BJ (cell line): ENCODE results near the gene NOC2L. TPM values are rescaled to one million over a fixed set of nuclear protein-coding genes. Genes with fewer than 3 reads are reported as not detected.

Source experiments
- CTCF ChIA-PET: fragments of 350-600 bp; formaldehyde crosslinking; extraction: SDS; loops from one replicate; lab custom pipeline; 2021; ENCODE audit warnings: antibody characterized with exemption, inconsistent platforms; lab: Yijun Ruan, JAX
- POLR2A ChIA-PET: fragments of 300-600 bp; sonication (Branson Sonifier 250); formaldehyde crosslinking; extraction: SDS; loops from one replicate; lab custom pipeline; 2021; ENCODE audit warnings: antibody characterized with exemption; lab: Charles Lee
- DNase-seq: peaks from one replicate; pipeline ENCODE4 v3.0.0-alpha.2; 2011; ENCODE audit warnings: low read depth
- H3K27me3 ChIP-seq: 2 replicates; pipeline ENCODE4 v1.6.0; 2011; ENCODE audit warnings: low read length; ENCODE audit not compliant: control insufficient read depth, insufficient read depth
- H3K36me3 ChIP-seq: 2 replicates; pipeline ENCODE4 v1.5.1; 2011; ENCODE audit warnings: low read length; ENCODE audit not compliant: control insufficient read depth, insufficient read depth
- H3K4me3 ChIP-seq: 2 replicates; pipeline ENCODE4 v1.5.1; 2011; ENCODE audit warnings: low read depth, mild to moderate bottlenecking, control low read depth, low read length
- polyA plus RNA-seq: library from polyadenylated mRNA; depleted of rRNA; stranded (reverse); fragments of >200 nt; gene quantifications from 2 replicates; pipeline ENCODE4 v1.2.3, GENCODE V29; 2011
- TF ChIP-seq, protein P1 (sequence below): IDR thresholded peaks from 2 replicates; pipeline ENCODE4 v1.5.1; 2011; ENCODE audit warnings: low read depth, mild to moderate bottlenecking, control low read depth, inconsistent platforms, low read length, moderate library complexity; ENCODE audit not compliant: insufficient read depth

NOC2L gene
- polyA plus RNA-seq, 1 experiment, result 49.7 TPM

DNA sequence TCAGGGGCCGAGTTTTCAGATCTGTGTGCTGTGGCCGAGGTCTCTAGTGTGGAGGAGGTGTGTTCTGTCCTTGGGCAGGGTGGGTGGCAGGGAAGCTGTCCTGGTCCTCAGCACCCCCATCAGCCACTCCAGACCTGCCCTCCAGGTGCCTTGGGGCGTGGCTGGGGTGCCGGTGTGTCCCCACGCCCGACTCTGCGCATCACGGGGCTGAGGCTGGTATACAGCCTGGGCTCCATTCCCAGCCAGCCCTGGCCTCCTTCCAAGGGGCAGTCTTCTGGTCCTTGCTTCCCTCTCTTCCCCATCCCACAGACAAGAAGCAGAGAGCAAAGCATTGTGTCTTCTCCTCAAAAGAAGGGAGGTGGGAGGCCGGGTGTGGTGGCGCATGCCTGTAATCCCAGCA lies 31.3 kb downstream of the NOC2L start:
- Histone ChIP-seq H3K27me3 (no peaks in the 10 kb centered on the region), H3K36me3 (peaks cover 3% of the 10 kb centered on the region), H3K4me3 (no peak overlapping the region)
- TF ChIP-seq, protein P1, sequence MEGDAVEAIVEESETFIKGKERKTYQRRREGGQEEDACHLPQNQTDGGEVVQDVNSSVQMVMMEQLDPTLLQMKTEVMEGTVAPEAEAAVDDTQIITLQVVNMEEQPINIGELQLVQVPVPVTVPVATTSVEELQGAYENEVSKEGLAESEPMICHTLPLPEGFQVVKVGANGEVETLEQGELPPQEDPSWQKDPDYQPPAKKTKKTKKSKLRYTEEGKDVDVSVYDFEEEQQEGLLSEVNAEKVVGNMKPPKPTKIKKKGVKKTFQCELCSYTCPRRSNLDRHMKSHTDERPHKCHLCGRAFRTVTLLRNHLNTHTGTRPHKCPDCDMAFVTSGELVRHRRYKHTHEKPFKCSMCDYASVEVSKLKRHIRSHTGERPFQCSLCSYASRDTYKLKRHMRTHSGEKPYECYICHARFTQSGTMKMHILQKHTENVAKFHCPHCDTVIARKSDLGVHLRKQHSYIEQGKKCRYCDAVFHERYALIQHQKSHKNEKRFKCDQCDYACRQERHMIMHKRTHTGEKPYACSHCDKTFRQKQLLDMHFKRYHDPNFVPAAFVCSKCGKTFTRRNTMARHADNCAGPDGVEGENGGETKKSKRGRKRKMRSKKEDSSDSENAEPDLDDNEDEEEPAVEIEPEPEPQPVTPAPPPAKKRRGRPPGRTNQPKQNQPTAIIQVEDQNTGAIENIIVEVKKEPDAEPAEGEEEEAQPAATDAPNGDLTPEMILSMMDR, result no peak
- ChIA-PET POLR2A (no interaction called here), CTCF (interaction anchor here (1.3 kb wide), 1 partner anchor 23 kb away, joined by 4 read pairs; no protein-coding TSS in a partner anchor)
- DNase-seq, result no peak

DNA sequence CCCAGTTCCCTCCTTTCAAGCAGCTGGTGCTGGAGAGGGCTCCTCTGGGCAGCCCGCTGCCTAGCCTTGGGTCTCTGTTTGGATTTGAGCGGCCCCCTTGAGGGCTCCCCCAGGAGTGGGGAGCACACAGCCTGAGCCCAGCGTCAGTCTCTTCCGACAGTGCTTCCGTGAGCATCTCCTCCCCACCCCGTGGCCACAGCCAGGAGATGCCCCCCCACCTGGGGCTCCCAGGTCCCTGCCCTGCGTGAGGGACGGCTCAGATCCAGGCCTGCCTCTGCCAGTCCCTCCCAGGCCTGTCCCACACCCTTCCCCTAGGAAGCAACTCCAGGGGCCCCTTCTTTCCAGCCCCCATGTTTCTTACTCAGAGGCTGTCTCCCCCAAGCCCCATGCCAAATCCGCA lies 31.8 kb downstream of the NOC2L start:
- CTCF ChIA-PET, result no interaction called here
- POLR2A ChIA-PET, result no interaction called here
- no peak for DNase-seq
- H3K36me3 ChIP-seq, result peaks cover 3% of the 10 kb centered on the region
- no peak overlapping the region for H3K4me3 ChIP-seq
- H3K27me3 ChIP-seq, result no peaks in the 10 kb centered on the region
- TF ChIP-seq, protein P1, result no peak

DNA sequence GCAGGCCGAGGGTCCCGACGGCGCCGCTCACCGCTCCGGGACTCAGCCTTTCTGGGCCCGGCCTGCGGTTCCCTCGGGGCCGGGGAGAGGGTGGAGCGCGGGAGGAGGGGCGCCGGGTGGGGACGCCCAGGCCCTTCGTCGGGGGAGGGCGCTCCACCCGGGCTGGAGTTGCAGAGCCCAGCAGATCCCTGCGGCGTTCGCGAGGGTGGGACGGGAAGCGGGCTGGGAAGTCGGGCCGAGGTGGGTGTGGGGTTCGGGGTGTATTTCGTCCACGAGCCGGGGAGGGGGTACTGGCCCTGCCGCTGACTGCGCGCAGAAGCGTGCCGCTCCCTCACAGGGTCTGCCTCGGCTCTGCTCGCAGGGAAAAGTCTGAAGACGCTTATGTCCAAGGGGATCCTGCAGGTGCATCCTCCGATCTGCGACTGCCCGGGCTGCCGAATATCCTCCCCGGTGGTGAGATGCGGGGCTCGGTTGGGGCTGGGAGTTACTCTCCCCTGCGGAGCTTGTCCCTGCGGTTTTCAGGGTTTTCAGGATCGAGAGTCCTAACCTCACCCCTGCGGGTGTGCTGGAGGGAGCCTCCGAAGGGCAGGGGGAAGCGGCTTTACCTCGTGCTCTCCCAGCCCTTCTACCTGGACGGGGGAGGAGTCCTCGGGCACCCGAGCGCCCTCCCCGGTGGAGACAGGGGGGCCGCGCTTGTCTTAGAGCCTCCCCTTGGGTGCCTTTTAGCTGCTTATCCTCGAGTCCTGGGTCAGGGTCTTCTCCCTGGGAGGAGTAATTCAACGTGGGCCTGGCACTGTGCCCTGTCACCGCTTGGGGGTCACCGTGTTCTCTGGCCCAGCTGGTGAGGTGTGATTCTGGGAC lies 33.3 kb downstream of the NOC2L start:
- ChIA-PET CTCF (interaction anchor here (1.0 to 1.6 kb wide), 2 partner anchors 13 to 50 kb away, joined by 4 read pairs; no protein-coding TSS in a partner anchor), POLR2A (no interaction called here)
- no peak for DNase-seq
- H3K4me3 ChIP-seq, result peak overlapping the region; percentile 61
- no peaks in the 10 kb centered on the region for H3K27me3 ChIP-seq
- TF ChIP-seq, protein P1, result peak; percentile 23; the same call in 1 of the 2 replicates
- peaks cover 3% of the 10 kb centered on the region for H3K36me3 ChIP-seq

DNA sequence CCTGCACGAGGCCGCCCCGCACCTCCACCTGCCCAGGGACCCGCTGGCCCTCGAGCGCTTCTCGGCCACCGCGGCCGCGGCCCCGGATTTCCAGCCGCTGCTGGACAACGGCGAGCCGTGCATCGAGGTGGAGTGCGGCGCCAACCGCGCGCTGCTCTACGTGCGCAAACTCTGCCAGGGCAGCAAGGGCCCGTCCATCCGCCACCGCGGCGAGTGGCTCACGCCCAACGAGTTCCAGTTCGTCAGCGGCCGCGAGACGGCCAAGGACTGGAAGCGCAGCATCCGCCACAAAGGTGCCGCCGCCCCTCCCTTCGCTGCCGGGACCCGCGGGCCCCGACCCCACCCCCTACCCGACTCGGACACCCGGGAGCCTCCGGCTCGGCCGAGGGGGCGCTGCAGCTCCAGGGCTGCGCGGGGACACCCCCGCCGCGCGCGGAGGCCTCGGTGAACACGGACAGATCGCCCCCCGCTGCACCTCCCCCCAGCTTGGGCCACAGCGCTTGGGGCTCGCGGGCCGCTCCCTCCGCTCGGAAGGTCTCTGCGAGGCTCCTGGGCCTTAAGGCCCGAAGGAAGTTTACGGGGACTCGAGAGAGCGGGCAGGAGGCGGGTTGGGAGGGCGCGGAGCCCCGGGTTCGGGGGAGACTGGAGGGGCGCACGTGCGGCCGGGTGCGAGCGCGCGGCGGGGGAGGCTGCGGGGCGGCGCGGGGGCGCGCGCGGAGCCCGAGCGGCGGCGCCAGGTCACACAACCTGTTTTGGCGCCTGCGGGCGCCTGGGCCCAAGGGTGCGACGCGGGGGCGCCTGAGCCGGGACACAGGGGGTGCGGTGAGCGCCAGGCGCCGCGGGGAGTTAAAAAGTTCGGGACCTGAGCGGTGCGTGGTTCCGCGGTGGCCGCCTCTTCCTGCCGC lies 34.1 kb downstream of the NOC2L start:
- ChIA-PET CTCF (no interaction called here), POLR2A (no interaction called here)
- DNase-seq, result no peak
- Histone ChIP-seq H3K36me3 (no peaks in the 10 kb centered on the region; the same call in 1 of the 2 replicates), H3K27me3 (no peaks in the 10 kb centered on the region), H3K4me3 (peak overlapping the region; percentile 61)
- TF ChIP-seq, protein P1, result peak; percentile 27; the same call in 1 of the 2 replicates
